NOMO-1 treated with DMSO at 0.1 percent for 48 hours (cell line): ENCODE data around the gene RPS16.

Experiments used
- DNase-seq: peaks from one replicate; lab custom pipeline; 2025; ENCODE audit not compliant: unreplicated experiment; lab: John Stamatoyannopoulos, UW

RPS16 gene

DNA sequence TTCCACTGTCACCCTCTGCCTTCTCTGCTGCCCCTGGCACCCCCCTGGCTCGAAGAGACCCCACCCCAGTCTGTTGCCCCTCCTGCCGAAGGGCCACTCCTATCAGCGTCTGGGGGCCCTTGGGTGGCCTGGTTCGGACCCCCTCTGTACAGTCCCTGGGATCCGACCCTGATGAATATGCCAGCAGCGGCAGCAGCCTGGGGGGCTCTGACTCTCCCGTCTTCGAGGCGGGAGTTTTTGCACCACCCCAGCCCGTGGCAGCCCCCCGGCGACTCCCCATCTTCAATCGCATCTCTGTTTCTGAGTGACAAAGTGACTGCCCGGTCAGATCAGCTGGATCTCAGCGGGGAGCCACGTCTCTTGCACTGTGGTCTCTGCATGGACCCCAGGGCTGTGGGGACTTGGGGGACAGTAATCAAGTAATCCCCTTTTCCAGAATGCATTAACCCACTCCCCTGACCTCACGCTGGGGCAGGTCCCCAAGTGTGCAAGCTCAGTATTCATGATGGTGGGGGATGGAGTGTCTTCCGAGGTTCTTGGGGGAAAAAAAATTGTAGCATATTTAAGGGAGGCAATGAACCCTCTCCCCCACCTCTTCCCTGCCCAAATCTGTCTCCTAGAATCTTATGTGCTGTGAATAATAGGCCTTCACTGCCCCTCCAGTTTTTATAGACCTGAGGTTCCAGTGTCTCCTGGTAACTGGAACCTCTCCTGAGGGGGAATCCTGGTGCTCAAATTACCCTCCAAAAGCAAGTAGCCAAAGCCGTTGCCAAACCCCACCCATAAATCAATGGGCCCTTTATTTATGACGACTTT is 27.1 kb downstream of the RPS16 start:
- peak; percentile 14 for DNase-seq

DNA sequence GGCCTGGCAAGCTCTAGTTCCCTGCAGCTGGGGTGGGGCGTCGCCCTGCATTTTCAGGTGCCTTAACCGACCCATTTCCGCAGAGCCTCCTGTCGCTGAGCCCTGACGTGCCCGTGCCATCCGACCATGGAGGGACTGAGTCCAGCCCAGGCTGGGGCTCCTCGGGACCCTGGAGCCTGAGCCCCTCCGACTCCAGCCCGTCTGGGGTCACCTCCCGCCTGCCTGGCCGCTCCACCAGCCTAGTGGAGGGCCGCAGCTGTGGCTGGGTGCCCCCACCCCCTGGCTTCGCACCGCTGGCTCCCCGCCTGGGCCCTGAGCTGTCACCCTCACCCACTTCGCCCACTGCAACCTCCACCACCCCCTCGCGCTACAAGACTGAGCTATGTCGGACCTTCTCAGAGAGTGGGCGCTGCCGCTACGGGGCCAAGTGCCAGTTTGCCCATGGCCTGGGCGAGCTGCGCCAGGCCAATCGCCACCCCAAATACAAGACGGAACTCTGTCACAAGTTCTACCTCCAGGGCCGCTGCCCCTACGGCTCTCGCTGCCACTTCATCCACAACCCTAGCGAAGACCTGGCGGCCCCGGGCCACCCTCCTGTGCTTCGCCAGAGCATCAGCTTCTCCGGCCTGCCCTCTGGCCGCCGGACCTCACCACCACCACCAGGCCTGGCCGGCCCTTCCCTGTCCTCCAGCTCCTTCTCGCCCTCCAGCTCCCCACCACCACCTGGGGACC is 27.9 kb downstream of the RPS16 start:
- no peak for DNase-seq

DNA sequence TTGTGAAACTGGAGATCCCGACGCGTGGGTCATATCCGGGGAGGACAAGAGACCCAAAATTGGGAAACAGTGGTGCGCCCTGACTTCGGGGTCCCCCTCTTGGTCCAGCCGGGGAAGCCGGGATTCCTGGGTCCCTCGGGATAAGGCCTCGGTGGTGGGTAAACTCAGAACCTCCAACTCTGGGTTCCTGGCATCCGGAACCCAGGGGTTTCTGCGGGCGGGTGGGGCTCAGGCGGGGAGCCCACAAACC is 28.4 kb downstream of the RPS16 start:
- no peak for DNase-seq

DNA sequence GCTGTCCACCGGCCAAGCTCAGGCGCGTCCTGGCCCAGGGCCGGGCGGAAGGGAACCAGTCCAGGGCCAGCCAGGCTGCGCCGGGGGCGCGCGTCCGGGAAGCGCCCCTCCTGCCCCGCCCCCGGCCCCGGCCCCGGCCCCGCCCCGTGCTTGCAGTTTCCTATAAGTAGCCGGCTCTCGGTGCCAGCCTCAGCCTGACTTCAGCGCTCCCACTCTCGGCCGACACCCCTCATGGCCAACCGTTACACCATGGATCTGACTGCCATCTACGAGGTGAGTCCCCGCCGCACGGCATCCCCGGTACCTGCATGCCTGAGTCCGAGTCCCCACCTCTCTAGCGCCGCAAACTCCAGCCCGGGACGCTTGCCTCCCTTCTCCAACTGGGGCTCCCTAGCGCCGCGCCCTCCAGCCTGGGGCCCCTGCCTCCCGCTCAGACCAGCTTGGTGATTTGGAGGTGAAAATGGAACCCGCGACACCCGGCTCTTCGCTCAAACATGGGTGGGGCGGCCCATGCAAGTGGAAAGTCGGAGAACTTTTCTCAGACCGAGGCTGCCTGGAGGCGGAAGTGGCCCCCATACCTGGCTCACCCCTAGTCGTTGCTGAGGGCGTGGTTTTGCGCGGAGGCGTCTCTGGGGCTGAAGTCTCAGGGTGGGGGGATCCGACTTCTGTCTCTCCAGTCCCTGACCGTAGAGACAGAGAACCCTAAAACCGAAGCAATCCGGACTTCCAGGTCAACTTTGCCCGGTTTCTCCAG is 28.9 kb downstream of the RPS16 start, which contains the start of gene ZFP36:
Gene ZFP36, plus strand, starts transcription at position 192 of the 754 bp plus-strand sequence. Its CDS starts 58 bp downstream, at position 250.
- peak; percentile 73 for DNase-seq

DNA sequence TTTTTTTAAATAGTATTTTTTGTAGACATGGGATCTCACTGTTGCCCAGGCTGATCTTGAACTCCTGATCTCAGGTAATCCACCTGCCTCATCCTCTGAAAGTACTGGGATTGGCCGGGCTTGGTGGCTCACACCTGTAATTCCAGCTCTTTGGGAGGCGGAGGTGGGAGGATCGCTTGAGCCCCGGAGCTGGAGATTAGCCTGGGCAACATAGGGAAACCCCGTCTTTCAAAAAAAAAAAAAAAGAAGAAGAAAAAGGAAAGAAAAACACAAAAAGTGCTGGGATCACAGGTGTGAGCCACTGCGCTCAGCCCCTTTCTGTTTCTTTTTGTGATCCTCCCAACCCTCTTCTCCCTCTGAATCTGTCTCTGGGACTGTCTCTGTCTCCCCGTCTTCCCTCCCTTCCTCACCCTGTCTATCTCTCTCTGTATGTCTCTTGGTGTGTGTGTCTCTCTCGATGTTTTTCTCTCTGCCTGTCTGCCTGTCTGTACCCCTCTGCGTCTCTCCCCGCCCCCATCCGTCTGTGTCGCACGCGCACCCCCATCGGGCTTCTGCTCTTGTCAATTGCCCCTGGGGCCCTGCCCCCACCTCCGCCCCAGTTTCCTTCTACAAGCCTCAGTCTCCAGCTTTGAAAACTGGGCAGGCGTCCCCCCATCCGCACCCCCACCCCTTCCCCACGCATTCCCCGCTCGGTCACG is 29.6 kb downstream of the RPS16 start:
- peak; percentile 73 for DNase-seq

DNA sequence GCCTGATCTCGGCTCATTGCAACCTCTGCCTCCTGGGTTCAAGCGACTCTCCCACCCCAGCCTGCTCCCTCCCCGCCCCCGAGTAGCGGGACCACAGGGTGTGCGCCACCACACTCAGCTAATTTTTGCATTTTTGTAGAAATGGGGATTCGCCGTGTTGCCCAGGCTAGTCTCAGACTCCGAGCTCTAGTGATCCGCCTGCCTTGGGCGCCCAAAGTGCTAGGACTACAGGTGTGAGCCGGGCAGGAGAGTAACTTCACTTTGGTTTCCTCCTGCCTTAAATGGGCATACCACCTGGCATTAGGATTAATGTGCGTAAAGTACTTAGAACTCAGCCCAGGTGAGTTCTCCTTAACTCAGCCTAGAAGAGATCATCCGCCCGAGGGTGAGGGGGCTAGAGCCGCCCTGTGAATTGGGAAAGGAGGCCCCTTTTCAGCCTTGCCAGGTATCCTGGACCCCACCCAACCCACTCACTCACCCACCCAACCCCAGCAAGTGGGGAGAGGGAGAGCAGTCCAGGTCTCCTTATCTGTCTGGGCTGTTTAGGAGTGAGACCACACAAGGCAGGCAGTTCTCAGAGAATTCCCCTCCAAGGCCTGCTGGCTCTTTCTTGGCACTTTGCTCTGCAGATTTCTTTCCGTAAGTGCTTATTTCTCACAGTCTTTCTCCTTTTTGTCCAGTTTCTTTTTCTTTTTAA is 30.3 kb downstream of the RPS16 start:
- no peak for DNase-seq

DNA sequence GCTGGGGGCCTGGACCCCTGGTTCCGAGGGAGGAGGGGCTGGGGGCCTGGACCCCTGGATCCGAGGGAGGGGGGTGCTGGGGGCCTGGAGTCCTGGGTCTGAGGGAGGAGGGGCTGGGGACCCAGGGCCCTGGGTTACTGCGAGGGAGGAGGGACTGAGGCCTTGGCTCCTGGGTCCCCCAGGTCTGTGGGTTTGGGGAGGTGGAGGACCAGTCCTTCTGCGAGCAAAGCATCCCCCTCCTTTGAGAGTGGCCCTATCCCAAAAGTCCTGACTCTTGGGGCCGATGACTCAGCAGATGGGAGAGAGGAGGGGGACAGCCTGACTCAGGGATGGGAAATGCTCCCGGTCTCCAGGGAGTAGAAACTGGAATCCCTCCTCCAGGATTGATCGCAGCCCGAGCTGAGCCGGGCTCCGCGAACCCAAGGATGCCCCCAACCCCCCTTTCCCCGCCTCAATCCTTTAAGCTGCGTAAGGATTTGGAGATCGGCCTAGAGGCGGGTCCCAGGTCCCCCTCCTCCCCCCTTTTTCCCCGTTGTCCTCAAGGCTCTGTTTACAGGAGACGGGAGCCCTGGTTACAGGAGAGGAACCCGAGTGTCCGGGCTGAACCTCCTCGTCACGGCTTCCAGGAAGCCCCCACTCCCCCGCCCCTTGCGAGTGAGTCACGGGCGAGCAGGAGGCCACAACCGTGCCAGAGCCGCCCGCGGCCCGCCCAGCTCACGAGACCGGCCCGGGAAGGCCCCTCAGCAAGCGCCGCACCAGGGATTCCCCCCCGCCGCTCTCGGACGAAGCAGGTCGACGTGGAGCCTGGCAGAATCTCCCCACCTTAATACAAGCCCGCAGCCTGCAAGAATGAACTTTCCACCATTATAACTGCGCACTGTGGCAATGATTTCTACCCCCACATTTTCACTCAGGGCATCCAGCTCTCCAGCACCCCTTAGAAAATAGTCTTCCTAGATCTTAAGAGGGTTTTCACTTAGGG is 32.1 kb downstream of the RPS16 start:
- DNase-seq, result peak; percentile 93

DNA sequence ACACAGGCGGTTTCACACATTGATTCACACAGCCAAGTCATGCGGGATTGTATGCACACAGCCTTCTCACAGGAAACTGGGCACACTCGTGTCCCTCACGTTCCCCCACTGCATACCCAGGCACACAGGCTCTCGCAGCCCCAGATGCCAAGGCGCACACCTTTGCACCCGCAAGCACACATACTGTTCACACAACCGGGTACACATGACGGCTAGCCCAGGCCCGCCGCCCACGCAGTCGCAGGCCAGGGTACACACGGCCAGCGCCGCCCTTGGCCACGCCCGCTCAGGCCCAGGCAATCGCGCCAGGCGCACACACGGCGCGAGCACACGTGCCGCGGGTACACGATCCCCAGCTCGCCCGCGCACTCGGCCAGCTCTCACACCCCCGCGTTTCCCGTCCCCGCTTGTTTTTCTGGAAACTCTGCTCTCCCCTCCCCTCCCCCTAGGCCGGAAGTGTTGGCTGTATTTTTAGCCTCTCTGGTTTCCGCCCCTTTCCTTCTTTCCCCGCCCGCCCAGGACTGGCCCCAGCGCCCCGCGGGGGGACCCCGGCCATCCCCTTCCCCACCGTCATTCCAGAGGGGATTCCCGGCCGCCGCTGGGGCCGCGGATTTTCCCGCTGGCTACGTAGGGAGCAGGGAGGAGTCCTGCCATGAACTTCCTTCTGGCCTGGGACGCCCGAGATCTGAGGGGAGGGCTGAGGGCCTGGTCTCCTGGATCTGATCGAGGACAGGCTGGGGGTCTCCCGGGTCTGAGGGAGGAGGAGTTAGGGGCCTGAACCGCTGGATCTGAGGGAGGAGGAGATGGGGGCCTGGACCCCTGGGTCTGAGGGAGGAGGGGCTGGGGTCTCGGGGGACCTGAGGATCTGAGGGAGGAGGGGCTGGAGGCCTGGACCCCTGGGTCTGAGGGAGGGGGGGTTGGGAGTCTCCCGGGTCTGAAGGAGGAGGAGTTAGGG is 33.1 kb downstream of the RPS16 start:
- DNase-seq, result peak; percentile 85

DNA sequence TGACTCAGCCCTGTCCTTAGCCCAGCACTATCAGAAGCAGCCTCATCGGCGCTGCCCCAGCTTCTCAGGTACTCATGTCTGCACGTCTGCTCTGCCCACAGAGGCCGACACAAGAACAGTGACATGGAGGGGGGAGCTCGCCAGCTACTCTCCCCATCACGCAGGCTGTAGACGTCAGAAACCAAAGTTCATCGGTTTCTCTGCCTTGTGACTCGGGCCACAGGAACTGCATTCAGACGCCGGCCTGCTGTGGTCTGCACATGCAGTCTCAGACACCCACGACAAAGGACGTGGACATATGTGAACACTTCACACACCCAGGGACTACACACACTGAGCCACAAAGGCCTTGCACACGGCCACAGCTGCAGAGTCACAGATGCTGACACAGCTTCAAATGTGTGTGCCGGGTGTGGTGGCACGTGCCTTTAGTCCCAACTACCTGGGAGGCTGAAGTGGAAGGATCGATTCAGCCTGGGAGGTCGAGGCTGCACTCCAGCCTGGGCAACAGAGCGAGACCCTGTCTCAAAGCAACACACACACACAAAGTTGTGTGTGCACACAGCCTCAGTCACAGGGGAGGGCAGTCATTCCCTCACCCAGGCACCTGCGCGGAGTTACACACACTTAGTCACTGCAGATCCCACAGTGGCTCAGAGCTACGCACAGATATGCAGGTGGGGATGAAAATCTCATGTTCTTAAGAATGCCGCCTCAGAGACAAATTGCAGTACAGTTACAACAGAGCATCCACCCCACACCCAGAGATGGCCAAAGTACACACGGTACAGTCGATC is 34.0 kb downstream of the RPS16 start:
- peak; percentile 7 for DNase-seq

DNA sequence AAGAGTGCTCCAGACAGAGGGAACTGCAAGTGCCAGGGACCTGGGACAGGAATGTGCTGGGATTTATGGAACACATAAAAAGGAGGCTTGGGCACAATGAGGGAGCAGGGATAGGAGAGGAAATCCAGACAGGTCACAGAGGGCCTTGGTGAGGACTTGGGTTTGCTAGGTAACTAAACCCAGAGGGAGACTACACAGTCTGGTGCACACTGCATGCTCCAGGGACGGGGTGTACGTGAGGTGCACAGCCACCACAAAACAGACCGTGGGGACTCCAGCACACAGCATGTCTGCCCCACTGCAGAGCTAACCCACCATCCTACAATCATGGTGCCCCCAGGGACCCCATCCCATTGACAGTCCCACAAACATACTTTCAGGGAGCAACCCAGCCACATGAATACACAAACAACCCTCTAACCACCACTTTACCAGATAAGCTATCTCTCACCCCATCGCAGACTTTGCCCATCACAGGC is 34.6 kb downstream of the RPS16 start:
- DNase-seq, result no peak

DNA sequence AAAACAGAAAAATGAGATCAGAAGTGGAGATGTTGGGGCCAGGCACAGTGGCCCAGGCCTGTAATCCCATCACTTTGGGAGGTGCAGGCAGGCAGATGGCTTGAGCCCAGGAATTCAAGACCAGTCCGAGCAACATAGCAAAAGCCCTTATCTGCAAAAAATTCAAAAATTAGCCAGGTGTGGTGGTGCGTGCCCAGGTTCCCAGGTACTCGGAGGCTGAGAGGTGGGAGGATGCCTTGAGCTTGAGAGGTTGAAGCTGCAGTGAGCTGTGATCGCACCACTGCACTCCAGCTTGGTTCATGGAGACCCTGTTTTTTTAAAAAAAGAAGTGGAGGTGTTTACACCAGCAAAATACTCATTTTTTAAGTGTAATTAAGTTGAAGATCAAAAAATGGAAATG is 35.7 kb downstream of the RPS16 start:
- DNase-seq, result no peak

DNA sequence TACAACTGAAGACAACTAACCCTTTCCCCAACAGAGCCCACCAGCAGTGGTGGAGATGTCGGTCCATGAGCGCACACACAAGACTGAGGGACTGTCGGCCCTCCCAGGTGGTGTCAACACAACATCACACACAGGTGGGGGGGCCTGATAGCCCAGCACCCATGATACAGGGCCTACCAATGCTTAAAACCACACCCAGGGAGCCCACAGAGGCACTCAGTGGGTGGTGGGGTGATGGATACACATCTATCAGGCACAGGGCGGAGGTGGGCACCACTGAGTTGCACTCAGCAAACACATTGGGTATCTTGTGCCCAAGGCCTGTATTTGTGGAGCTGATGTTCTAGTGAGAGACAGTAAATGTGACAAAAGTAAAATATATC is 36.1 kb downstream of the RPS16 start:
- DNase-seq, result no peak

DNA sequence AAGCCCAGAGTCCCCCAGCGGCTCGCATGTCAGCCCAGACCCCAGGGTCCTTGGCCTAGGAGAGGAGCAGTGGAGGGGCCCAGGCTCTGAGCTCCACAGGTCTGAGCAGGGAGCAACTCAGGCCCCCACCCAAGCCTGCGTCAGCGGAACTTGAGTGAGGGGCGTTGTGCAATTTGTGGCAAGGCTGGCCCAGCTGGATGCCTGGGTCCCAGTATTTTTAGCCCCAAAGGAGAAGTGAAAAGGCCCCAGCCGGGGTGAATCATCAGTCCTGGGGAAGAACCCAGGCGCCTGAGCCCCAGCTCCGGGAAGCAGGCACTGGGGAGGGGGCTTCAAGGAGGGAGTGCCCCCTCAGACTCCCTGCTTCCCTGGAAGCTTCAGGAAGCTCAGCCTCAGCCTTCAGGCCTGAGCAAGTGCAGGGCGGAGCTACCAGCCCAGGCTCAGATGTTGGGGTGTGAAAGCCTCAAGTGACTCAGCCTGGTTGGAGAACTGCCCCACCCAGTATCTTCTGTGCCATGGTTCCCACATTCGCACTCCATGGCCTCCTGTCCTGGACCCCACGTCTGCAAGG is 37.4 kb downstream of the RPS16 start:
- DNase-seq, result peak; percentile 93

DNA sequence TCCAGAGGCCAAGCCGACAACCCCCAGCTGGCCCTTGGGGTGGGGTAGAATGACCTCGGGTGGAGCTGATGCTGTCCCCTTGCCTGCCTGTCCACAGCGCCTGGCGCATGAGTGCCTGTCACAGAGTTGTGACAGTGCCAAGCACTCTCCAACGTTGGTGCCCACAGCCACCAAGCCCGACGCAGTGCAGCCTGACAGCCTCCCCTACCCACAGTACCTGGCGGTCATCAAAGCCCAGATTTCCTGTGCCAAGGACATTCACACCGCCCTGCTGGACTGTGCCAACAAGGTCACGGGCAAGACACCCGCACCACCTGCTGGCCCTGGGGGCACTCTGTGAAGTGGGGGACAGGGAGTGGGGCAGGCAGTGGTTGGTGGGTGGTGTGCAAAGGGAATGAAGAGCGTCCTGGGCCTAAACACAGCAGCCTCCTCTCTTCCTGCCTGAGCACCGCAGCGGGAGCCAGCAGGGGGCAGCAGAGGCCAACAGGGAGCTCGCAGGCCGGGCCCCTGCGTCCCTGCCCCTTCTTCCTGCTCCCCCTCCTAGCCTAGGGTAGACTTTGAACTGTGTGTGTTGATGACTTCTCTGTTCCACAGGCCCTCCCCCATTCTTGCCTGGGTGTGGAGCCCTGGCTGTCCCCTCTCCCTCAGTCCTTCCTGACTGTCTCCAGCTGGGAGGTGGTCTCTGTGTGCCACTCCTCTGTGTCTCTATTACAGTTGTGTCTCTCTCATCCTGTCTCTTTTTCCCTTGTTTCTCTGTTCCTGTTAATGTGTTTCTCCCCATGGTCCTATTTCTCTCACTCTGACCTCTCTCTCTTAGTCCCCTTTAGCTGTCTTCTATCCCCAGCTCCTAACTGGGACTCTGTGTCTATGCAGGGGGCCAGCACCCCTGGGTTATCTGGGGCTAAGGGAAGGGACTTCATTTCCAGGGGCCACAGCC is 38.1 kb downstream of the RPS16 start:
- DNase-seq, result peak; percentile 92

DNA sequence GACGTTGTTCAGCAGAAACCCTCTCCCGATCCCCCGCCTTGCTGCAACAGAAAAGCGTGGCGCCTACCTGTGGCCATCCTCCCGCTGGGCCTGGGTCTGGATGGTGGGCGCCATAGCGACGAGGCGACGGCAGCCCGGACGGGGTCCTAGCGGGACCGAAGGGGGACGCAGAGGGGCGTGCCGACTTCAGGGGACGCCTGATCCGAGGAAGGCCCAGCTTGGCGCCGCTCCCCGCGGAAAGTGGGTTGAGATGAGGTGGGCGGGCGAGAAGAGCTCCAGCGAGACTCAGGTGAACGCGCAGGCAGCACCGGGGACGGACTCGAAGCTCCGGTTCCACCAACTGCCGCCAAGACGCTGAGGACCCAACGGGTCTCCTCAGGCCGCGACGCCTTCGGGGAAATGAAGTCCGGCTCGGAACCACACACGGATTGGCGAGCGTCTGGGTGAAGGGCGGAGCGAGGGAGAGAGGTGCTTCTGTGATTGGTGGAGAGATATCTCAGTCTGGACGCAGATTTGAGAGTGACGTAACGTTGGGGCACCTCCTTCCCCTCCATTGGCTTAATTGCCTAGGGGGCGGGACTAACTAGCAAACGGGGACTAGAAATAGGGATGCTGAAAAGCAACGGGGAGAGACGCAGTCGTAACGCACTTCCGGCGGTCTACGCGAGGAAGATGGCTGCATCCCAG is 44.9 kb downstream of the RPS16 start, which contains the start of the genes MED29 and PAF1:
Gene MED29, plus strand, starts transcription at position 628 of the 687 bp plus-strand sequence. Its CDS starts 45 bp downstream, at position 673.
Gene PAF1, minus strand, starts transcription at position 356 of the 687 bp plus-strand sequence. Its CDS starts 242 bp downstream, at position 114.
- DNase-seq, result peak; percentile 100
